ENCODE data around the gene GLOD5. TPM values are rescaled to one million over a fixed set of nuclear protein-coding genes. Genes with fewer than 3 reads are reported as not detected.
A peak's percentile ranks its signal among the peaks of the same experiment; 100 is the strongest.

Gene GLOD5
- polyA plus RNA-seq, 2 of the 4 experiments (the other 2 are of a cell fraction): not detected

DNA sequence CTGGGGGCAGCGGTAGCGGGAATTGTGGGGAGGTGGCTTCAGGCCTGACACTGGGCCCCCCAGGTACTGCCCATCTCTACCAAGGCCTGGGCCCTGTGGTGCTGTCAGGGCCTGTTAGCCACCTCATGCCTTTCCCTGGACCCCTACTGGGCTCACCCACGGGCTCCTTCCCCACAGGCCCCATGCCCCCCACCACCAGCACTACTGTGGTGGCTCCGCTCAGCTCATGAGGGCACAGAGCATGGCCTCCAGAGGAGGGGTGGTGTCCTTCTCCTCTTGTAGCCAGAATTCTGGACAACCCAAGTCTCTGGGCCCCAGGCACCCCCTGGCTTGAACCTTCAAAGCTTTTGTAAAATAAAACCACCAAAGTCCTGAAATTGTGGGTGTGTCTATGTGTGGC is 32.4 kb downstream of the GLOD5 start:
- 100% methylated on average over 2 of the region's 4 CpGs for WGBS (ENCODE audit: missing lambda C conversion rate)
- Histone ChIP-seq H3K9me3 (no peaks in the 10 kb centered on the region), H3K4me2 (no peak overlapping the region), H3K4me3 (no peak overlapping the region), H3K27ac (no peak overlapping the region), H3K4me1 (peaks cover 12% of the 10 kb centered on the region)
- POLR2A ChIA-PET: no interaction called here
- TF ChIP-seq SMC3 (IDR thresholded peaks at IDR 0.05) (no peak), FOXS1 (CRISPR knock-in tag; IDR thresholded peaks at IDR 0.05) (no peak)
- TF ChIP-seq, protein P1, sequence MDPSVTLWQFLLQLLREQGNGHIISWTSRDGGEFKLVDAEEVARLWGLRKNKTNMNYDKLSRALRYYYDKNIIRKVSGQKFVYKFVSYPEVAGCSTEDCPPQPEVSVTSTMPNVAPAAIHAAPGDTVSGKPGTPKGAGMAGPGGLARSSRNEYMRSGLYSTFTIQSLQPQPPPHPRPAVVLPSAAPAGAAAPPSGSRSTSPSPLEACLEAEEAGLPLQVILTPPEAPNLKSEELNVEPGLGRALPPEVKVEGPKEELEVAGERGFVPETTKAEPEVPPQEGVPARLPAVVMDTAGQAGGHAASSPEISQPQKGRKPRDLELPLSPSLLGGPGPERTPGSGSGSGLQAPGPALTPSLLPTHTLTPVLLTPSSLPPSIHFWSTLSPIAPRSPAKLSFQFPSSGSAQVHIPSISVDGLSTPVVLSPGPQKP (IDR thresholded peaks at IDR 0.05; ENCODE audit: low read depth, low read length): no peak
- ATAC-seq (no peak), FAIRE-seq (no peak), DNase-seq (ENCODE audit: low read depth in 1 of 2, low spot score in 1 of 2) (no peak)
- CTCF ChIA-PET: no interaction called here

DNA sequence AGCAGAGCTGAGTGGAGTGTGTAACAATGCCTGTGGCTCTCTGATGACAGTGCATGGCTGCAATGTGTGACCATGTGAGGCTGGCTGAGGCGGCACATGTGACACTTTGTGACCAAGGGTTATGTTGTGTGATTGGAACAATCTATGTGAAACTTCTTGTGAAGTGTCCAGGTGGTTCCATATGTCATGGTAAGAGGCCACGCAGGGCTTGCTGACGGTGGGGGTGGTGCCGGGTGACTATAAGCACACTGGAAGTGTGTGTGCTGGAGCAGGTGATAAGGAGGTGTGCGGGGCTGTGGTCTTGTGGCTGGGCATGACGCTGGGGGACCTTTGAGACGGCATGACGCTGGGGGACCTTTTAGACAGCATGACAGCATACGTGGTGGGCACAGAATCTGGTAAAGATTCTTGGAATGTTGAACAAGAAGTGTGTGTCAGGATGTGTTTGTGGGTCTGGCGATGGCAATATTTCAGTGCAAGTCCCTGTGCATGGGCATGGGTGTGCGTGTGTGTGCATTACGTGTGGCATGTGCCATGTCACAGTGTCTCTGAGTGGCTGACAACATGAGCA is 32.9 kb downstream of the GLOD5 start:
- no peak overlapping the region for H3K4me2 ChIP-seq
- peak overlapping the region in 1 of 2 experiments; percentile 77; a peak in 3 of 6 replicates for H3K27ac ChIP-seq
- H3K4me3 ChIP-seq: no peak overlapping the region
- FAIRE-seq (no peak), ATAC-seq (no peak), DNase-seq (ENCODE audit: low read depth in 1 of 2, low spot score in 1 of 2) (no peak)
- 91% methylated on average over 12 of the region's 12 CpGs for WGBS (ENCODE audit: missing lambda C conversion rate)
- POLR2A ChIA-PET: no interaction called here
- peaks cover 12% of the 10 kb centered on the region for H3K4me1 ChIP-seq
- H3K9me3 ChIP-seq: no peaks in the 10 kb centered on the region
- TF ChIP-seq POLR2AphosphoS2 (conservative IDR thresholded peaks at IDR 0.05; ENCODE audit: low read length) (no peak), RFX5 (IDR thresholded peaks at IDR 0.05) (no peak), EHMT2 (IDR thresholded peaks at IDR 0.05; ENCODE audit: low read depth) (no peak), MYC (IDR thresholded peaks at IDR 0.05; ENCODE audit: borderline replicate concordance, low read length) (no peak), POLR2A (IDR thresholded peaks at IDR 0.05; ENCODE audit: low read length) (no peak), ZSCAN20 (CRISPR knock-in tag; IDR thresholded peaks at IDR 0.05) (no peak), GATA3 (IDR thresholded peaks at IDR 0.05; ENCODE audit: borderline replicate concordance) (no peak), CHD4 (IDR thresholded peaks at IDR 0.05; ENCODE audit: borderline replicate concordance) (no peak)
- TF ChIP-seq, protein P2, sequence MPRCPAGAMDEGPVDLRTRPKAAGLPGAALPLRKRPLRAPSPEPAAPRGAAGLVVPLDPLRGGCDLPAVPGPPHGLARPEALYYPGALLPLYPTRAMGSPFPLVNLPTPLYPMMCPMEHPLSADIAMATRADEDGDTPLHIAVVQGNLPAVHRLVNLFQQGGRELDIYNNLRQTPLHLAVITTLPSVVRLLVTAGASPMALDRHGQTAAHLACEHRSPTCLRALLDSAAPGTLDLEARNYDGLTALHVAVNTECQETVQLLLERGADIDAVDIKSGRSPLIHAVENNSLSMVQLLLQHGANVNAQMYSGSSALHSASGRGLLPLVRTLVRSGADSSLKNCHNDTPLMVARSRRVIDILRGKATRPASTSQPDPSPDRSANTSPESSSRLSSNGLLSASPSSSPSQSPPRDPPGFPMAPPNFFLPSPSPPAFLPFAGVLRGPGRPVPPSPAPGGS (IDR thresholded peaks at IDR 0.05): no peak
- TF ChIP-seq, protein P3, sequence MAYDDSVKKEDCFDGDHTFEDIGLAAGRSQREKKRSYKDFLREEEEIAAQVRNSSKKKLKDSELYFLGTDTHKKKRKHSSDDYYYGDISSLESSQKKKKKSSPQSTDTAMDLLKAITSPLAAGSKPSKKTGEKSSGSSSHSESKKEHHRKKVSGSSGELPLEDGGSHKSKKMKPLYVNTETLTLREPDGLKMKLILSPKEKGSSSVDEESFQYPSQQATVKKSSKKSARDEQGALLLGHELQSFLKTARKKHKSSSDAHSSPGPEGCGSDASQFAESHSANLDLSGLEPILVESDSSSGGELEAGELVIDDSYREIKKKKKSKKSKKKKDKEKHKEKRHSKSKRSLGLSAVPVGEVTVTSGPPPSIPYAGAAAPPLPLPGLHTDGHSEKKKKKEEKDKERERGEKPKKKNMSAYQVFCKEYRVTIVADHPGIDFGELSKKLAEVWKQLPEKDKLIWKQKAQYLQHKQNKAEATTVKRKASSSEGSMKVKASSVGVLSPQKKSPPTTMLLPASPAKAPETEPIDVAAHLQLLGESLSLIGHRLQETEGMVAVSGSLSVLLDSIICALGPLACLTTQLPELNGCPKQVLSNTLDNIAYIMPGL (CRISPR knock-in tag; IDR thresholded peaks at IDR 0.05; ENCODE audit: borderline replicate concordance): no peak
- TF ChIP-seq, protein P4, sequence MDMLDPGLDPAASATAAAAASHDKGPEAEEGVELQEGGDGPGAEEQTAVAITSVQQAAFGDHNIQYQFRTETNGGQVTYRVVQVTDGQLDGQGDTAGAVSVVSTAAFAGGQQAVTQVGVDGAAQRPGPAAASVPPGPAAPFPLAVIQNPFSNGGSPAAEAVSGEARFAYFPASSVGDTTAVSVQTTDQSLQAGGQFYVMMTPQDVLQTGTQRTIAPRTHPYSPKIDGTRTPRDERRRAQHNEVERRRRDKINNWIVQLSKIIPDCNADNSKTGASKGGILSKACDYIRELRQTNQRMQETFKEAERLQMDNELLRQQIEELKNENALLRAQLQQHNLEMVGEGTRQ (IDR thresholded peaks at IDR 0.05): no peak
- CTCF ChIA-PET: interaction anchor here (1.0 kb wide), 1 partner anchor 146 kb away, joined by 4 read pairs; no protein-coding TSS in a partner anchor

DNA sequence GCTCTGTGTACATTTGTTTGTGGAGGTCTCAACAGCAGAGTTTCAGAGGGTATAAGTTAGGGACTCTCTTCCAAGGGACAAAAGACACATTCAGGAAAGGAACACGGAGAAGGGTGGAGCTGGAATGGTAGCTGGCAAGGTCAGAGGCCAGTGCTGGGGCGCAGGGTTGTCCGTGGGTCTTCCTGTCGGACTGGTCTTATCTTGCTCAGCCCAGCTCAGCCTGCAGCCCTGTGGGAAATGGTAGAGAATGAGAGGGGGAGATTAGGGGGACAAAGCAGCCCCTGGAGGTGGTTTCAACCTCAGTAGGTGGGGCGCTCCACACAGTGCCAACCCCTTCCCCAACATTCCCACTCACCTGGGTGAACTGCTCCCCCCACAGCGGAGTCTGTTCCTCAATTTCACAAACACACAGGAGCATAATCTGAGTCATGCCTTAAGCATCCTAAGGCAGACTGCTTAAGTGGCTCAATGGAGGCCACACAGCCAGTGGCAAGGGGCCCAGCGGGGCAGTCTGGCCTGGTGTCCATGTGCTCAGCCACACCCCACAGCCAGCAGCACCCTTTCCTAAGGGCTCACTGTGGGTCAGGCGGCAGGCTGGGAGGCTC is 33.5 kb downstream of the GLOD5 start:
- peak overlapping the region; percentile 40 to 77; a peak in 3 of 6 replicates for H3K27ac ChIP-seq
- DNase-seq (ENCODE audit: low read depth in 1 of 2, low spot score in 1 of 2) (peak; percentile 15 to 38), FAIRE-seq (no peak), ATAC-seq (peak; percentile 67 to 75; a peak in 5 of 6 replicates)
- H3K4me1 ChIP-seq: peaks cover 12% of the 10 kb centered on the region
- peak overlapping the region; percentile 51 for H3K4me2 ChIP-seq
- TF ChIP-seq CBX8 (IDR thresholded peaks at IDR 0.05): no peak
- TF ChIP-seq, protein P5, sequence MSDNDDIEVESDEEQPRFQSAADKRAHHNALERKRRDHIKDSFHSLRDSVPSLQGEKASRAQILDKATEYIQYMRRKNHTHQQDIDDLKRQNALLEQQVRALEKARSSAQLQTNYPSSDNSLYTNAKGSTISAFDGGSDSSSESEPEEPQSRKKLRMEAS (IDR thresholded peaks at IDR 0.05): 0 out of 2 replicates have a peak, but pooled peaks have one; percentile 36
- H3K9me3 ChIP-seq: no peaks in the 10 kb centered on the region
- no peak overlapping the region for H3K4me3 ChIP-seq
- WGBS (ENCODE audit: missing lambda C conversion rate): 55% methylated on average over 8 of the region's 8 CpGs
- CTCF ChIA-PET: interaction anchor here (1.0 kb wide), 1 partner anchor 147 kb away, joined by 4 read pairs; no protein-coding TSS in a partner anchor
- POLR2A ChIA-PET: no interaction called here
